ENCODE measurements around the gene GRXCR1.

GRXCR1 gene

GRCh38 chr4:42892413-42892812, at the start of gene GRXCR1:
TSS of gene GRXCR1 (plus strand) at chr4:42892713. CDS start at chr4:42893267, 554 bp downstream.
- Histone ChIP-seq H3K4me2 (no peak within 1 kb of the TSS), H3K27me3 (ENCODE audit: insufficient read depth, low read depth) (no peaks in the 10 kb centered on the region), H3K27ac (no peak within 1 kb of the TSS), H4K20me1 (ENCODE audit: insufficient read depth) (no peaks in the 10 kb centered on the region), H3K9ac (no peak within 1 kb of the TSS), H3K36me3 (ENCODE audit: insufficient read depth) (no peaks in the 10 kb centered on the region), H3K79me2 (ENCODE audit: insufficient read depth, low read depth) (no peaks in the 10 kb centered on the region), H2AFZ (ENCODE audit: low read depth) (no peak within 1 kb of the TSS), H3K4me3 (IDR thresholded peaks at IDR 0.05; ENCODE audit: insufficient read depth, low read depth, low read length) (no peak within 1 kb of the TSS), H3K4me1 (ENCODE audit: low read depth, poor library complexity, severe bottlenecking) (no peaks in the 10 kb centered on the region)
- TF ChIP-seq CTCF (conservative IDR thresholded peaks at IDR 0.05; ENCODE audit: low read depth, low read length): no peak

GRCh38 chr4:42843694-42844093, 48.8 kb upstream of the GRXCR1 start:
- H2AFZ ChIP-seq (ENCODE audit: low read depth): no peak overlapping the region
- no peaks in the 10 kb centered on the region for H3K79me2 ChIP-seq (ENCODE audit: insufficient read depth, low read depth)
- H3K9ac ChIP-seq: no peak overlapping the region
- H3K36me3 ChIP-seq (ENCODE audit: insufficient read depth): no peaks in the 10 kb centered on the region
- H3K4me3 ChIP-seq (IDR thresholded peaks at IDR 0.05; ENCODE audit: insufficient read depth, low read depth, low read length): no peak overlapping the region
- H3K4me1 ChIP-seq (ENCODE audit: low read depth, poor library complexity, severe bottlenecking): no peaks in the 10 kb centered on the region
- no peaks in the 10 kb centered on the region for H3K27me3 ChIP-seq (ENCODE audit: insufficient read depth, low read depth)
- H3K4me2 ChIP-seq: no peak overlapping the region
- TF ChIP-seq CTCF (conservative IDR thresholded peaks at IDR 0.05; ENCODE audit: low read depth, low read length): no peak
- H3K27ac ChIP-seq: no peak overlapping the region
- no peaks in the 10 kb centered on the region for H4K20me1 ChIP-seq (ENCODE audit: insufficient read depth)

GRCh38 chr4:42844422-42845070, 48.0 kb upstream of the GRXCR1 start:
- Histone ChIP-seq H3K79me2 (ENCODE audit: insufficient read depth, low read depth) (no peaks in the 10 kb centered on the region), H3K27me3 (ENCODE audit: insufficient read depth, low read depth) (no peaks in the 10 kb centered on the region), H2AFZ (ENCODE audit: low read depth) (no peak overlapping the region), H3K36me3 (ENCODE audit: insufficient read depth) (no peaks in the 10 kb centered on the region), H3K4me1 (ENCODE audit: low read depth, poor library complexity, severe bottlenecking) (no peaks in the 10 kb centered on the region), H3K27ac (no peak overlapping the region), H4K20me1 (ENCODE audit: insufficient read depth) (no peaks in the 10 kb centered on the region), H3K9ac (no peak overlapping the region), H3K4me2 (no peak overlapping the region), H3K4me3 (IDR thresholded peaks at IDR 0.05; ENCODE audit: insufficient read depth, low read depth, low read length) (no peak overlapping the region)
- TF ChIP-seq CTCF (conservative IDR thresholded peaks at IDR 0.05; ENCODE audit: low read depth, low read length): no peak

- H3K9ac ChIP-seq: no peak overlapping the region
- H4K20me1 ChIP-seq (ENCODE audit: insufficient read depth): no peaks in the 10 kb centered on the region
- H3K27me3 ChIP-seq (ENCODE audit: insufficient read depth, low read depth): no peaks in the 10 kb centered on the region
- no peaks in the 10 kb centered on the region for H3K36me3 ChIP-seq (ENCODE audit: insufficient read depth)
- H2AFZ ChIP-seq (ENCODE audit: low read depth): no peak overlapping the region
- TF ChIP-seq CTCF (conservative IDR thresholded peaks at IDR 0.05; ENCODE audit: low read depth, low read length): no peak
- H3K27ac ChIP-seq: no peak overlapping the region
- no peak overlapping the region for H3K4me2 ChIP-seq
- H3K4me1 ChIP-seq (ENCODE audit: low read depth, poor library complexity, severe bottlenecking): no peaks in the 10 kb centered on the region
- H3K79me2 ChIP-seq (ENCODE audit: insufficient read depth, low read depth): no peaks in the 10 kb centered on the region
- no peak overlapping the region for H3K4me3 ChIP-seq (IDR thresholded peaks at IDR 0.05; ENCODE audit: insufficient read depth, low read depth, low read length)
Observed at GRCh38 chr4:42845586-42845985, 46.9 kb upstream of the GRXCR1 start.
